Left lung (tissue), 10 donors: ENCODE data around the gene RGS14. TPM values are rescaled to one million over a fixed set of nuclear protein-coding genes. Genes with fewer than 3 reads are reported as not detected.

ENCODE experiments used
- ATAC-seq: fragments of 200-7000 bp; cut with Tn5 transposase; one replicate; pipeline ENCODE4 v1.9.1; 2020; ENCODE audit warnings: moderate library complexity
- DNase-seq, 4 donors: peaks; one replicate each; pipeline ENCODE4 v3.0.0-alpha.2; 2013 to 2020
- H3K27ac ChIP-seq, 2 donors: fragments of 200-600 bp; sonication (generic) in 1 of 2; one replicate each; pipeline versions ENCODE4 v1.5.0 to v1.8.0; 2020 to 2021
- H3K27me3 ChIP-seq, 2 donors: fragments of 200-600 bp; sonication (generic) in 1 of 2; one replicate each; pipeline versions ENCODE4 v1.5.0 to v1.8.0; 2020 to 2021
- H3K36me3 ChIP-seq, 2 donors: fragments of 200-600 bp; sonication (generic) in 1 of 2; one replicate each; pipeline versions ENCODE4 v1.5.0 to v1.8.0; 2020 to 2021
- H3K4me1 ChIP-seq, 2 donors: fragments of 200-600 bp; one replicate each; pipeline ENCODE4 v1.8.0; 2021
- H3K4me3 ChIP-seq, 2 donors: fragments of 200-600 bp; sonication (generic) in 1 of 2; one replicate each; pipeline versions ENCODE4 v1.5.0 to v1.8.0; 2020 to 2021; ENCODE audit warnings: mild to moderate bottlenecking in 1 of 2
- H3K9me3 ChIP-seq, 2 donors: fragments of 200-600 bp; sonication (generic) in 1 of 2; one replicate each; pipeline versions ENCODE4 v1.5.0 to v1.8.0; 2020 to 2021
- CTCF ChIP-seq, 2 donors: fragments of 200-600 bp; sonication (generic) in 1 of 2; IDR thresholded peaks; one replicate each; pipeline versions ENCODE4 v1.5.0 to v1.8.0; 2021; ENCODE audit warnings: antibody characterized with exemption in 2 of 2
- intact Hi-C, 2 donors: fragments of 100-400 bp; cut with DNase I; formaldehyde crosslinking; loops; one replicate each; pipeline versions ENCODE4 v1.11.2 to v1.14.2; 2022
- polyA plus RNA-seq, 6 donors: library from polyadenylated mRNA; unstranded; fragments of 120-200 nt; gene quantifications; one replicate each; pipeline ENCODE4 v1.2.1, GENCODE V29; 2013; ENCODE audit not compliant: insufficient read length in 6 of 6
- total RNA-seq, 2 donors: library from RNA; stranded (reverse); fragmentation: NEBNext Ultra II Directional; extraction: Animal tissue kit (Norgen Biotek cat#: 25700); gene quantifications; one replicate each; pipeline ENCODE4 v1.2.1, GENCODE V29; 2021
- donor health status: DM: no; HTN: yes; CAD: no.
- donor health status: DM: no; HTN: no; CAD: no.

The RGS14 gene
- total and polyA plus RNA-seq, 8 donors, result 4.0 to 28.2 (median 8.1) TPM

GRCh38 chr5:177313561-177314259 lies 44.0 kb upstream of the RGS14 start:
- Histone ChIP-seq H3K4me3 (no peak overlapping the region), H3K4me1 (peaks cover 11 to 45% of the 10 kb centered on the region in 2 donors), H3K36me3 (peaks cover 0 to 6% of the 10 kb centered on the region in 2 donors), H3K27ac (no peak overlapping the region), H3K9me3 (no peaks in the 10 kb centered on the region), H3K27me3 (no peaks in the 10 kb centered on the region)
- intact Hi-C loops, result no loop called here
- TF ChIP-seq CTCF (IDR thresholded peaks at IDR 0.05), result no peak
- DNase-seq, result no peak
- no peak for ATAC-seq

- no peak for ATAC-seq
Observed at GRCh38 chr5:177314376-177315342, 43.1 kb upstream of the RGS14 start.

GRCh38 chr5:177315411-177315810 lies 42.3 kb upstream of the RGS14 start:
- H3K36me3 ChIP-seq, result peaks cover 0 to 9% of the 10 kb centered on the region in 2 donors
- no peak for TF ChIP-seq CTCF (IDR thresholded peaks at IDR 0.05)
- intact Hi-C loops, result no loop called here
- H3K4me3 ChIP-seq, result no peak overlapping the region
- peaks cover 11 to 38% of the 10 kb centered on the region in 2 donors for H3K4me1 ChIP-seq
- H3K27ac ChIP-seq, result no peak overlapping the region
- no peaks in the 10 kb centered on the region for H3K9me3 ChIP-seq
- no peaks in the 10 kb centered on the region for H3K27me3 ChIP-seq
- ATAC-seq (no peak), DNase-seq (no peak)

More at GRCh38 chr5:177314376-177315342, 43.1 kb upstream of the RGS14 start:
- Histone ChIP-seq H3K27me3 (no peaks in the 10 kb centered on the region), H3K4me1 (peaks cover 11 to 38% of the 10 kb centered on the region in 2 donors), H3K36me3 (peaks cover 0 to 6% of the 10 kb centered on the region in 2 donors), H3K4me3 (no peak overlapping the region), H3K9me3 (no peaks in the 10 kb centered on the region), H3K27ac (no peak overlapping the region)
- no peak for DNase-seq
- no peak for TF ChIP-seq CTCF (IDR thresholded peaks at IDR 0.05)
- intact Hi-C loops, result no loop called here

- Histone ChIP-seq H3K27ac (no peak overlapping the region), H3K27me3 (no peaks in the 10 kb centered on the region), H3K9me3 (no peaks in the 10 kb centered on the region), H3K4me1 (peaks cover 5 to 38% of the 10 kb centered on the region in 2 donors), H3K4me3 (no peak overlapping the region), H3K36me3 (peaks cover 0 to 9% of the 10 kb centered on the region in 2 donors)
- no peak for TF ChIP-seq CTCF (IDR thresholded peaks at IDR 0.05)
- DNase-seq, result no peak
- ATAC-seq, result no peak
- intact Hi-C loops, result no loop called here
Observed at GRCh38 chr5:177316005-177316404, 41.7 kb upstream of the RGS14 start.

- intact Hi-C loops, result no loop called here
- H3K36me3 ChIP-seq, result peaks cover 0 to 9% of the 10 kb centered on the region in 2 donors
- no peak overlapping the region for H3K27ac ChIP-seq
- TF ChIP-seq CTCF (IDR thresholded peaks at IDR 0.05), result peak; percentile 74 to 82
- peak in 2 of 4 donors; percentile 62 to 72 for DNase-seq
- ATAC-seq, result peak; percentile 86
- H3K4me3 ChIP-seq, result no peak overlapping the region
- H3K4me1 ChIP-seq, result peaks cover 0 to 20% of the 10 kb centered on the region in 2 donors
- no peaks in the 10 kb centered on the region for H3K27me3 ChIP-seq
- H3K9me3 ChIP-seq, result no peaks in the 10 kb centered on the region
Observed at GRCh38 chr5:177317959-177318377, 39.8 kb upstream of the RGS14 start.
